Activated CD8-positive, alpha-beta memory T cell treated with anti-CD3 and anti-CD28 coated beads, Interleukin-2, amount 10 ng/mL, durations not matched to agents 7 days and 5 days (primary cell): ENCODE measurements around the gene TRIM72. TPM values are rescaled to one million over a fixed set of nuclear protein-coding genes. Genes with fewer than 3 reads are reported as not detected.

ENCODE experiments used
- ATAC-seq: fragments of 150-1000 bp; cut with Tn5 transposase; one replicate; pipeline ENCODE4 v1.10.0; 2021; ENCODE audit warnings: moderate library complexity
- CTCF ChIA-PET: fragments of 350-600 bp; sonication (Branson Sonifier 250); formaldehyde crosslinking; loops from one replicate; lab custom pipeline; 2021; ENCODE audit warnings: antibody characterized with exemption; lab: Charles Lee
- DNase-seq: peaks from one replicate; pipeline ENCODE4 v3.0.0-alpha.2; 2020
- H3K27ac Mint-ChIP-seq: one replicate; pipeline ENCODE4 v1.8.0; 2021; ENCODE audit warnings: mild to moderate bottlenecking, mixed read lengths
- H3K27me3 Mint-ChIP-seq: one replicate; pipeline ENCODE4 v1.8.0; 2021; ENCODE audit warnings: mixed read lengths
- H3K36me3 Mint-ChIP-seq: one replicate; pipeline ENCODE4 v1.8.0; 2021; ENCODE audit warnings: mild to moderate bottlenecking, mixed read lengths
- H3K4me1 Mint-ChIP-seq: one replicate; pipeline ENCODE4 v1.8.0; 2021; ENCODE audit warnings: mixed read lengths
- H3K4me3 Mint-ChIP-seq: one replicate; pipeline ENCODE4 v1.8.0; 2021; ENCODE audit warnings: mild to moderate bottlenecking, moderate library complexity, mixed read lengths
- H3K9me3 Mint-ChIP-seq: one replicate; pipeline ENCODE4 v1.8.0; 2022; ENCODE audit warnings: low read depth, mixed read lengths
- total RNA-seq, 2 experiments: library from RNA; stranded (reverse); gene quantifications; one replicate each; pipeline ENCODE4 v1.2.3, GENCODE V29; 2021

TRIM72 gene
- total RNA-seq, 2 experiments from 2014 or later = not detected

DNA sequence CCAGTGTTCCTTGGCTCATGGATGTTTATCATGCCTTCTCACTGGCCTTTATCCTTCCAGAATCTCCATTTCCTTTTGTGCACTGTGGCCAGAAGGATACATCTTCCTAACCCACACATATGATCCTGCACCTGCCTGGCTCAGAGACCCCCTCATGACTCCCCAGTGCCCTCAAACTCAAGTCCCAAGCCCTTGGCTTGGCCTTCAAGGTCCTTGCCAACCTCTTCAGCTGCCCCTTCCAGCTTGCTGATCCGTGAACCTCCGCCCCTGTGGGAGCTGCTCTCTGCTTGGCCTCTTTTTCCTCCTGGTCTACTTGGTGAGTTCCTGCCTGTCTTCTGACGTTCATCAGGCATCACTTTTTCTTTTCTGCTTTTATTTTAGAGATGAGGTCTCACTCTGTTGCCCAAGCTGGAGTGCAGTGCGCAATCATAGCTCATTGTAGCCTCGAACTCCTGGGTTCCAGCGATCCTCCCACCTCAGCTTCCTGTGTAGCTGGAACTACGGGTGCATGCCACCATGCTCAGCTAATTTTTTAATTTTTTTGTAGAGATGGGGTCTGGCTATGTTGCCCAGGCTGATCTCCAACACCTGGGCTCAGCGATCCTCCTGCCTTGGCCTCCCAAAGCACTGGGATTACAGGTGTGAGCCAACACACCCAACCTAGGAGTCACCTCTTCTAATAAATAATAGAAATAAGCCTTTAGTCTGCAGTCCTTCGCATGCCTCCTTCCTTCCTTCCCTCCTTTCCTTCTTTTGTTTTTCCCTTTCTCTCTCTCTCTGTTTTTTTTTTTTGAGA lies 8.8 kb upstream of the TRIM72 start:
- no peak for DNase-seq
- Mint-ChIP-seq H3K27me3 (peaks cover 7% of the 10 kb centered on the region), H3K36me3 (peaks cover 6% of the 10 kb centered on the region), H3K27ac (no peak overlapping the region), H3K4me3 (no peak overlapping the region), H3K9me3 (no peaks in the 10 kb centered on the region), H3K4me1 (peaks cover 37% of the 10 kb centered on the region)
- ATAC-seq = no peak
- CTCF ChIA-PET = interaction anchor here (1.8 kb wide), 1 partner anchor 178 kb away, joined by 8 read pairs; no protein-coding TSS in a partner anchor

DNA sequence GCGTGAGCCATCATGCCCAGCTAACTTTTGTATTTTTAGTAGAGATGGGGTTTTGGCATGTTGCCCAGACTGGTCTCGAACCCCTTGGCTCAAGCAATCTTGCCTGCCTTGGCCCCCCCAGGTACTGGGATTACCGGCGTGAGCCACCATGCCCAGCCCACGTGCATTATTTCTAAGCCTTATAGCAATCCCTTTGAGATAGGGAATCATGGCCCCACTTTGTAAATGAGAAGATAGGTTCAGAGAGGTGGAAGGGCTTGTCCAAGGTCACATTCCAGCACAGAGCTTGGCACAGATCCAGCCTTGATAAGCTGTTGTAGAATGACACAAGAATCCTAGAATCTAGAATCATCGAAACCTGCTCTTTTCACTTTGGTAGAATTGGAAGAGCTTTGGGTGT lies 7.1 kb upstream of the TRIM72 start:
- Mint-ChIP-seq H3K36me3 (peaks cover 2% of the 10 kb centered on the region), H3K4me3 (no peak overlapping the region), H3K4me1 (peaks cover 30% of the 10 kb centered on the region), H3K27ac (no peak overlapping the region), H3K9me3 (no peaks in the 10 kb centered on the region), H3K27me3 (peaks cover 7% of the 10 kb centered on the region)
- CTCF ChIA-PET = interaction anchor here (1.5 kb wide), 1 partner anchor 9 kb away, joined by 5 read pairs; no protein-coding TSS in a partner anchor
- no peak for ATAC-seq
- no peak for DNase-seq

DNA sequence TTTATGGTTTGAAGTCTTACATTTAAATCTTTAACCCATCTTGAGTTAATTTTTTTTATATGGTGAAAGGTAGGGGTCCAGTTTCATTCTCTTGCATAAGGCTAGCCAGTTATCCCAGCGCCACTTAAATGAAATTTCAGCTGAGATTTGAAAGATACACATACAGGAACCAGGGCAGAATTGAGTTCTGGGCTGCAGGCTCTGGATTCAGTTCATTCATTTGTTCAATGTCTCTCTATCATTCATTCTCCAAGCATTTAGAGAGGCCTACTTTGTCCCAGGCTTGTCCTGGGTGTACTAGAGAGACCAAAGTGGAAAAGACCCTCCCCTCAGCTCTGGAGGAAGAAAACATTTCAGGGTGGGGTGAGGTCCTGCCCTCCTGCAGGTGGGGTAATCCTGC lies 577 bp upstream of the TRIM72 start:
- no peak for DNase-seq
- H3K36me3 Mint-ChIP-seq = peaks cover 2% of the 10 kb centered on the region
- H3K4me1 Mint-ChIP-seq = peaks cover 33% of the 10 kb centered on the region
- H3K4me3 Mint-ChIP-seq = no peak overlapping the region
- no peak overlapping the region for H3K27ac Mint-ChIP-seq
- CTCF ChIA-PET = interaction anchor here (0.8 to 0.9 kb wide), 2 partner anchors 10 to 11 kb away, joined by 3 read pairs; partner anchors contain the start of gene PYCARD
- no peaks in the 10 kb centered on the region for H3K9me3 Mint-ChIP-seq
- peaks cover 46% of the 10 kb centered on the region for H3K27me3 Mint-ChIP-seq
- ATAC-seq = no peak

DNA sequence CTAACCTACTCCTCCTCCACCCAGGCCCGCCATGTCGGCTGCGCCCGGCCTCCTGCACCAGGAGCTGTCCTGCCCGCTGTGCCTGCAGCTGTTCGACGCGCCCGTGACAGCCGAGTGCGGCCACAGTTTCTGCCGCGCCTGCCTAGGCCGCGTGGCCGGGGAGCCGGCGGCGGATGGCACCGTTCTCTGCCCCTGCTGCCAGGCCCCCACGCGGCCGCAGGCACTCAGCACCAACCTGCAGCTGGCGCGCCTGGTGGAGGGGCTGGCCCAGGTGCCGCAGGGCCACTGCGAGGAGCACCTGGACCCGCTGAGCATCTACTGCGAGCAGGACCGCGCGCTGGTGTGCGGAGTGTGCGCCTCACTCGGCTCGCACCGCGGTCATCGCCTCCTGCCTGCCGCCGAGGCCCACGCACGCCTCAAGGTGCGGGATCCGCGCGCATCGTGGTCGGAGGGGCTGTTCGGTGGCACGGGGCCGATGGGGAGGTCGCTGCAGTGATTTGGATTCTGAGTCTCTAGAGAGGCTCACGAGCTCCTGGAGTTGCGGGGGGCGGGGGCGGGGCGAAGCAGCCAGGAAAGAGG lies 878 bp downstream of the TRIM72 start:
- H3K4me3 Mint-ChIP-seq = peak overlapping the region; percentile 28
- no peak for DNase-seq
- CTCF ChIA-PET = interaction anchor here (0.7 to 3.0 kb wide), 2 partner anchors 13 to 274 kb away, joined by 3 to 19 read pairs; partner anchors contain the start of gene PYCARD
- ATAC-seq = no peak
- H3K27me3 Mint-ChIP-seq = peaks cover 55% of the 10 kb centered on the region
- H3K4me1 Mint-ChIP-seq = peaks cover 33% of the 10 kb centered on the region
- H3K36me3 Mint-ChIP-seq = peaks cover 2% of the 10 kb centered on the region
- no peaks in the 10 kb centered on the region for H3K9me3 Mint-ChIP-seq
- no peak overlapping the region for H3K27ac Mint-ChIP-seq

DNA sequence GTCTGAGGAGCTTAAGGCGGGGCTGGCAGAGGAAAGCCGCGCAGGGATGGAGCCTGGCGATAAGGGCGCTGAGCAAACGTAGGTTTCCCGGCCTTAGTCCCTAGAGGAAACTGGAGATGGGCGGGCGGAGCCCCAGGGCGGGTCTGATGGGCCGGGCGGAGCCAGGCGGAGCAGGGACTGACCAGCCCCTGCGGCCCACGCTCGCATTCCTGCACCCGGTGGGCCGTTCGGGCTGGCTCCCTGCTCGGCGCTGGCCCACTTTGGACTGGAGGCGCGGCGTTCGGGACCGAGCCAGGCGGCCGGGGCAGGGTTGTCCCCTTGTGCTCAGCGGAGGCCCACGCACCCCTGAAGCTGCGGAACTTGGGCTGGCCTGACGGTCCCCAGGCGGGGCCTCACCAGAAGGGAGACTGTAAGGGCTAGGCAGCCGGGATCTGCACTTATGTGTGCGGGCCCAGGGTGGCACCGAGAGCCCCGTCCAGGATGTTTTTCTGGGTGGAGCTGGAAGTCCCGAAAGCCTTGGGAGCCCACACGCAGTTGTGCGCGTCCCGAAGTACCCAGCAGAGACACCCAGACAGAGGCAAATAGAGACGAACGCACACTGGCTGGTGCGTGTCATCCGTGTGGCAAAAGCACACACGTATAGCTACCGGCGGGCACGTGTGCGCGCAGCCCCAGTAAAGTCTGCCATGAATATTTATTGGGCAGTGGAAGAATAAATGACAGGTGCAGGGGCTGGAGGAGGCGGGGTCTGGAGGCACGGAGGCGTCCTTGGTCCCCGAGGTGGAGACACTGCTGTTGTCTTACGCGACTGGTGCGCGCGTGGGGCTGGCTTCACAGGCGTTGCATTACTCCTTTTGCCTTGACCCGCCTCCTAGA lies 1.6 kb downstream of the TRIM72 start:
- H3K27me3 Mint-ChIP-seq = peaks cover 55% of the 10 kb centered on the region
- peaks cover 2% of the 10 kb centered on the region for H3K36me3 Mint-ChIP-seq
- ATAC-seq (peak; percentile 53), DNase-seq (no peak)
- H3K4me3 Mint-ChIP-seq = peak overlapping the region; percentile 28
- CTCF ChIA-PET = interaction anchor here (0.7 to 3.0 kb wide), 9 partner anchors 8 to 275 kb away, joined by 3 to 19 read pairs (median 5); partner anchors contain the start of genes PYCARD and ZNF843
- no peak overlapping the region for H3K27ac Mint-ChIP-seq
- H3K9me3 Mint-ChIP-seq = no peaks in the 10 kb centered on the region
- H3K4me1 Mint-ChIP-seq = peaks cover 30% of the 10 kb centered on the region

DNA sequence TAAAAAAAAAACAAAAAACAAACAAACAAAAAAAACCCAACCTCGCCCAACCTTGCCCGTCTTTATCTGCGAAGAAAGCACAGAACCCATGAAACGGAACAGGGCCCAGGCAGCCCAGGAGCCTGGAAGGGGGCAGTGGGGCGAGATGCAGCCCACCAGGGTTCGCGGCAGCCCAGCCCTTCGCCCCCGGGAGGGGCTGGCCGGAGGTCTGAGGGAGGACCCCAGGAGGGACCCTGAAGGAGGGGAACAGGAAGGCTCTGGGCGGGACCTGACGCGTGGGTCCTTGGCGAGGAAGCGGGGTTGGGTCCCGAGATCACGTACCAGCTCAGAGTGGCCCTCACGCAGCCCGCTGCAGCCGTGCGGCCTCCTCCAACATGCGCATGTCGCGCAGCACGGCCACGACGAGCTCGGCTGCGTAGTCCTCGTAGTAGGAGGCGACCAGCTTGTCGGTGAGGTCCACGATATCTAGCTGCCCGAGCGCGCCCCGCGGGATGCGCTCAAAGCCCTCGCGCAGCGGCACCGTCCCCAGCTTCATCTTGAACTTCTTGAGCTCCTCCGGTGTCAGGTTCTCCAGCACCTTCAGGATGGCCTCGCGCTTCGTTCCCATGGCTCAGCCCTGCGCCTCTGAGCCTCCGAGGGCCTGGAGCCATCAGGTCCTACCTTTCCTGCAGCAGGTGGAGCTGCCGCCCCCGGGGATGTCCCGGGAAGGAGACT lies 2.7 kb downstream of the TRIM72 start, which contains the start of gene PYDC1:
Gene PYDC1 (minus strand): TSS at position 714 of the 714 bp plus-strand sequence. CDS start 107 bp downstream, at position 607.
- Mint-ChIP-seq H3K4me3 (peak within 1 kb of the TSS; percentile 33), H3K27ac (no peak within 1 kb of the TSS), H3K4me1 (peaks cover 27% of the 10 kb centered on the region), H3K9me3 (no peaks in the 10 kb centered on the region), H3K36me3 (peaks cover 2% of the 10 kb centered on the region), H3K27me3 (peaks cover 65% of the 10 kb centered on the region)
- DNase-seq (no peak), ATAC-seq (peak; percentile 43)
- CTCF ChIA-PET = interaction anchor here (0.7 to 3.0 kb wide), 12 partner anchors 10 to 623 kb away, joined by 3 to 19 read pairs (median 4); partner anchors contain the start of genes PYCARD and ZNF843

DNA sequence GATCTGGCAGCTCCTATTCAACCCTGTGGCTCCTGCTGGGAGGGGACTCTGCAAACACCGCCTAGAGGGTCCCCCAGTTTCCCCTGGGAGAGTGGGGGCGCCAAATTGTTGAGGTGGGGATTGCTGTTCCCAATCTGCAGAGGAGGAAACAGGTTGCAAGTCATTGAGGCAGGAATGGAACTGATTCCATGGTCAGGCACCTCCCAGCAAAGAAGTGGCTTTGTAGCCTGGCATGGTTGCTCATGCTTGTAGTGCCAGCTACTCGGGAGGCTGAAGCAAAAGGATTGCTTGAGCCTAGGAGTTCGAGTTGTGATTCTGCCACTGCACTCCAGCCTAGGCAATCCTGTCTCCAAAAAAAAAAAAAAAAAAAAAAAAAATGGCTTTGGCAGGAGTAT lies 3.2 kb downstream of the TRIM72 start:
- CTCF ChIA-PET = interaction anchor here (0.7 to 3.0 kb wide), 8 partner anchors 10 to 622 kb away, joined by 3 to 19 read pairs (median 4); partner anchors contain the start of genes PYCARD and ZNF843
- H3K36me3 Mint-ChIP-seq = no peaks in the 10 kb centered on the region

DNA sequence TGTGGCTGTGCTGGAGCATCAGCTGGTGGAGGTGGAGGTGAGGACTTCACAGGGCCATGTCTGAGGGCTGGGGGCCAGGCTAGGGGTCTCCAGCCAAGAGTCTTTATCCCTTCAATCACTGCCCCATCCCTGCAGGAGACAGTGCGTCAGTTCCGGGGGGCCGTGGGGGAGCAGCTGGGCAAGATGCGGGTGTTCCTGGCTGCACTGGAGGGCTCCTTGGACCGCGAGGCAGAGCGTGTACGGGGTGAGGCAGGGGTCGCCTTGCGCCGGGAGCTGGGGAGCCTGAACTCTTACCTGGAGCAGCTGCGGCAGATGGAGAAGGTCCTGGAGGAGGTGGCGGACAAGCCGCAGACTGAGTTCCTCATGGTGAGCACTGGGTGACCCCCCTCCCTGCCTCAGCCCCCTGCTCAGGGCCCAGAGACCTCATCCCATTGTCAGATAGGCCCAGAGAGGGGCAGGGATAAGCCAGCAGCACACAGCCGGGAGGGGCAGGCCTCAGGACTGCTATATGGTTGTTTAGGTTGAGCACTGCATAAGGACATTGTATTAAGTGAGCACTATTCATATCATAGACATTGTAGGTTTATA lies 5.3 kb downstream of the TRIM72 start:
- Mint-ChIP-seq H3K27me3 (peaks cover 56% of the 10 kb centered on the region), H3K36me3 (no peaks in the 10 kb centered on the region), H3K4me3 (no peak overlapping the region), H3K4me1 (peaks cover 19% of the 10 kb centered on the region), H3K27ac (no peak overlapping the region), H3K9me3 (no peaks in the 10 kb centered on the region)
- ATAC-seq = no peak
- CTCF ChIA-PET = interaction anchor here (1.2 kb wide), 1 partner anchor 77 kb away, joined by 3 read pairs; no protein-coding TSS in a partner anchor
- DNase-seq = no peak

More for the DNA sequence above, 3.2 kb downstream of the TRIM72 start:
- H3K27ac Mint-ChIP-seq = no peak overlapping the region
- DNase-seq (no peak), ATAC-seq (no peak)
- H3K9me3 Mint-ChIP-seq = no peaks in the 10 kb centered on the region
- H3K27me3 Mint-ChIP-seq = peaks cover 69% of the 10 kb centered on the region
- H3K4me1 Mint-ChIP-seq = peaks cover 22% of the 10 kb centered on the region
- peak overlapping the region; percentile 33 for H3K4me3 Mint-ChIP-seq

DNA sequence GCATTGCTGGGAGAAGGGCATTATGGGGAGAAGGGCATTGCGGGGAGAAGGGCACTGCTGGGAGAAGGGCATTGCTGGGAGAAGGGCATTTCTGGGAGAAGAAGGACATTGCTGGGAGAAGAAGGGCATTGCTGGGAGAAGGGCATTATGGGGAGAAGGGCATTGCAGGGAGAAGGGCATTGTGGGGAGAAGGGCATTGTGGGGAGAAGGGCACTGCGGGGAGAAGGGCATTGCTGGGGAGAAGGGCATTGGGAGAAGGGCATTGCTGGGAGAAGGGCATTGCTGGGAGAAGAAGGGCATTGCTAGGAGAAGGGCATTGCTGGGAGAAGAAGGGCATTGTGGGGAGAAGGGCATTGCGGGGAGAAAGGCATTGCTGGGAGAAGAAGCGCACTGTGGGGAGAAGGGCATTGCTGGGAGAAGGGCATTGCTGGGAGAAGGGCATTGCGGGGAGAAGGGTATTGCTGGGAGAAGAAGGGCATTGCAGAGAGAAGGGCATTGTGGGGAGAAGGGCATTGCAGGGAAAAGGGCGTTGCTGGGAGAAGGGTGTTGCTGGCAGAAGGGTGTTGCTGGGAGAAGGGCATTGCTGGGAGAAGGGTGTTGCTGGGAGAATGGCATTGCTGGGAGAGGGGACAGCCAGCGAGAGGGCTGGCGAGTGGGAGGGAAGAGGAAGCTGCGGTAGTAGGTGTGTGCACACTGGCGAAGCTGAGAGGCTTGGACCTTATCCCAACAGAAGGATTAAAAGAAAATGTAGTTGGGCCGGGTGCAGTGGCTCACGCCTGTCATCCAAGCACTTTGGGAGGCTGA lies 7.6 kb downstream of the TRIM72 start:
- no peaks in the 10 kb centered on the region for H3K36me3 Mint-ChIP-seq
- ATAC-seq (no peak), DNase-seq (no peak)
- no peak overlapping the region for H3K27ac Mint-ChIP-seq
- no peaks in the 10 kb centered on the region for H3K9me3 Mint-ChIP-seq
- H3K4me3 Mint-ChIP-seq = no peak overlapping the region
- H3K27me3 Mint-ChIP-seq = peaks cover 39% of the 10 kb centered on the region
- H3K4me1 Mint-ChIP-seq = peaks cover 5% of the 10 kb centered on the region
- CTCF ChIA-PET = interaction anchor here (0.6 kb wide), 1 partner anchor 236 kb away, joined by 3 read pairs; the partner anchor contains the start of gene HSD3B7

DNA sequence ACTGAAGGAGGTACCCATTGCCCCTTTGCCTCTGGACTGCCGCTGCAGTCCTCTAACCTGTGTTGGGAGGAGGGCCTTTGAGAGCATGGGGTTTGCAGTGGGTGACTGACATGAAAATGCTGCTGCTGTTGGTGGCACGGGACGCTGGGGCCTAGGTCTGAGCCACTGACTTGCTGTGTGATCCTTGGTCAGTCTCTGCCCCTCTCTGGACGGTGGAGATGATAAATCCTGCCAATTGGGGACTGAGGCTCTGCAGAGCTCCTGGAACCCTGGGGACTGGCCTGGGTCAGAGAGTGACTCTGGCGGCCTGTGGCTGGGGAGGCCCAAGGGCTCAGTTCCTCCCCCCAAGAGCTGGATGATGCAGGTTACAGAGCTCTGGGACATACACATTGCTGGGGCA lies 9.1 kb downstream of the TRIM72 start:
- ATAC-seq = no peak
- Mint-ChIP-seq H3K36me3 (no peaks in the 10 kb centered on the region), H3K27me3 (peaks cover 25% of the 10 kb centered on the region), H3K4me3 (no peak overlapping the region), H3K27ac (no peak overlapping the region), H3K9me3 (no peaks in the 10 kb centered on the region), H3K4me1 (no peaks in the 10 kb centered on the region)
- DNase-seq = no peak
- CTCF ChIA-PET = no interaction called here

DNA sequence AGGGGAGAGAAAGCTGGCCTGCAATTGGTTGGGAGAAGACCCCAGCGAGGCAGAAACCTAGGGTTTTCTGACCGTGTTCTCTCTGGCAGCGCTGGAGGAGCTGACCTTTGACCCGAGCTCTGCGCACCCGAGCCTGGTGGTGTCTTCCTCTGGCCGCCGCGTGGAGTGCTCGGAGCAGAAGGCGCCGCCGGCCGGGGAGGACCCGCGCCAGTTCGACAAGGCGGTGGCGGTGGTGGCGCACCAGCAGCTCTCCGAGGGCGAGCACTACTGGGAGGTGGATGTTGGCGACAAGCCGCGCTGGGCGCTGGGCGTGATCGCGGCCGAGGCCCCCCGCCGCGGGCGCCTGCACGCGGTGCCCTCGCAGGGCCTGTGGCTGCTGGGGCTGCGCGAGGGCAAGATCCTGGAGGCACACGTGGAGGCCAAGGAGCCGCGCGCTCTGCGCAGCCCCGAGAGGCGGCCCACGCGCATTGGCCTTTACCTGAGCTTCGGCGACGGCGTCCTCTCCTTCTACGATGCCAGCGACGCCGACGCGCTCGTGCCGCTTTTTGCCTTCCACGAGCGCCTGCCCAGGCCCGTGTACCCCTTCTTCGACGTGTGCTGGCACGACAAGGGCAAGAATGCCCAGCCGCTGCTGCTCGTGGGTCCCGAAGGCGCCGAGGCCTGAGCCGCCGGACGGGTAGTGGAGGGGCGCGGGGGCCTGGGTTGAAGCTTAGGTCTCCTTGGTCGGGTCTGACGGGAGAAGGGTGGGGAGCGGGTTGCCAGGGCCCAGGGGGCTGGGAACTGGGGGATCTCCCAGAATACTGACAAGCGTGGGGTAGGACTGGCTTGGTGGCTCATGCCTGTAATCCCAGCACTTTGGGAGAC lies 10.4 kb downstream of the TRIM72 start:
- CTCF ChIA-PET = no interaction called here
- no peak for ATAC-seq
- H3K36me3 Mint-ChIP-seq = no peaks in the 10 kb centered on the region

More for the DNA sequence above, 10.4 kb downstream of the TRIM72 start:
- no peak for DNase-seq
- Mint-ChIP-seq H3K4me1 (no peaks in the 10 kb centered on the region), H3K27ac (no peak overlapping the region), H3K9me3 (no peaks in the 10 kb centered on the region), H3K27me3 (peaks cover 18% of the 10 kb centered on the region), H3K4me3 (no peak overlapping the region)
